ENCODE measurements around the gene ZNF138. TPM values are rescaled to one million over a fixed set of nuclear protein-coding genes. Genes with fewer than 3 reads are reported as not detected.
"Not testable (repeated sequence)": the region's sequence is repeated elsewhere in the genome, so short reads cannot be mapped to it uniquely, and the experiment has no call there.

ZNF138 gene
- total RNA-seq, 1 experiment from 2014 or later = 8.4 TPM

- no peaks in the 10 kb centered on the region for H3K4me1 ChIP-seq (replicated peaks; ENCODE audit: insufficient read depth)
- CTCF ChIA-PET = no interaction called here
- no peaks in the 10 kb centered on the region for H3F3A ChIP-seq (ENCODE audit: insufficient read depth, low read depth)
- no peak overlapping the region for H3K4me3 ChIP-seq
- no TSS peak for BruUV-seq (replicated peaks)
- no peaks in the 10 kb centered on the region for H3K9me3 ChIP-seq (ENCODE audit: insufficient read depth, low read depth)
- no peaks in the 10 kb centered on the region for H3K9me2 ChIP-seq (ENCODE audit: insufficient read depth)
- no peak for DNase-seq
- POLR2A ChIA-PET (ENCODE audit: unreplicated experiment) = no interaction called here
- TF ChIP-seq CTCF (conservative IDR thresholded peaks at IDR 0.05) (no peak), EZH2 (IDR thresholded peaks at IDR 0.05; ENCODE audit: low read depth) (no peak)
- no peak overlapping the region for H3K4me2 ChIP-seq
- H3K27me3 ChIP-seq (ENCODE audit: insufficient read depth, low read depth) = no peaks in the 10 kb centered on the region
- no peak overlapping the region for H3K27ac ChIP-seq
- H2AFZ ChIP-seq = no peak overlapping the region
- no peaks in the 10 kb centered on the region for H4K20me1 ChIP-seq (ENCODE audit: insufficient read depth)
- intact Hi-C loops (cut with micrococcal nuclease; ENCODE audit: unreplicated experiment) = no loop called here
- H3K36me3 ChIP-seq (ENCODE audit: low read depth) = no peaks in the 10 kb centered on the region
- H3K79me2 ChIP-seq (ENCODE audit: low read depth) = no peaks in the 10 kb centered on the region
These were observed 25.4 kb upstream of the ZNF138 start for GRCh38 chr7:64768824-64769223.

GRCh38 chr7:64774204-64774842 is 19.9 kb upstream of the ZNF138 start:
- H3K27ac ChIP-seq = no peak overlapping the region
- 0 out of 2 replicates have a peak, but pooled peaks cover 5% of the 10 kb centered on the region for H3K9me3 ChIP-seq (ENCODE audit: insufficient read depth, low read depth)
- no peak overlapping the region for H3K4me3 ChIP-seq
- H3F3A ChIP-seq (ENCODE audit: insufficient read depth, low read depth) = no peaks in the 10 kb centered on the region
- no TSS peak for BruUV-seq (replicated peaks)
- H3K4me2 ChIP-seq = no peak overlapping the region
- H3K79me2 ChIP-seq (ENCODE audit: low read depth) = no peaks in the 10 kb centered on the region
- H2AFZ ChIP-seq = no peak overlapping the region
- TF ChIP-seq CTCF (conservative IDR thresholded peaks at IDR 0.05) (no peak), EZH2 (IDR thresholded peaks at IDR 0.05; ENCODE audit: low read depth) (no peak)
- H4K20me1 ChIP-seq (ENCODE audit: insufficient read depth) = no peaks in the 10 kb centered on the region
- ChIA-PET CTCF (no interaction called here), POLR2A (ENCODE audit: unreplicated experiment) (no interaction called here)
- no peaks in the 10 kb centered on the region for H3K4me1 ChIP-seq (replicated peaks; ENCODE audit: insufficient read depth)
- no peak for DNase-seq
- H3K36me3 ChIP-seq (ENCODE audit: low read depth) = no peaks in the 10 kb centered on the region
- H3K27me3 ChIP-seq (ENCODE audit: insufficient read depth, low read depth) = no peaks in the 10 kb centered on the region
- H3K9me2 ChIP-seq (ENCODE audit: insufficient read depth) = no peaks in the 10 kb centered on the region
- intact Hi-C loops (cut with micrococcal nuclease; ENCODE audit: unreplicated experiment) = no loop called here

- H3K36me3 ChIP-seq (ENCODE audit: low read depth) = no peaks in the 10 kb centered on the region
- H3K4me2 ChIP-seq = no peak overlapping the region
- ChIA-PET POLR2A (ENCODE audit: unreplicated experiment) (no interaction called here), CTCF (no interaction called here)
- DNase-seq = no peak
- H3K9me2 ChIP-seq (ENCODE audit: insufficient read depth) = no peaks in the 10 kb centered on the region
- H4K20me1 ChIP-seq (ENCODE audit: insufficient read depth) = no peaks in the 10 kb centered on the region
- H3K4me3 ChIP-seq = no peak overlapping the region
- no peak for TF ChIP-seq CTCF (conservative IDR thresholded peaks at IDR 0.05)
- TF ChIP-seq EZH2 (IDR thresholded peaks at IDR 0.05; ENCODE audit: low read depth) = no peak
- no peaks in the 10 kb centered on the region for H3K79me2 ChIP-seq (ENCODE audit: low read depth)
- intact Hi-C loops (cut with micrococcal nuclease; ENCODE audit: unreplicated experiment) = no loop called here
- no peaks in the 10 kb centered on the region for H3F3A ChIP-seq (ENCODE audit: insufficient read depth, low read depth)
- BruUV-seq (replicated peaks) = no TSS peak
- 0 out of 2 replicates have a peak, but pooled peaks cover 5% of the 10 kb centered on the region for H3K9me3 ChIP-seq (ENCODE audit: insufficient read depth, low read depth)
- no peaks in the 10 kb centered on the region for H3K27me3 ChIP-seq (ENCODE audit: insufficient read depth, low read depth)
- no peak overlapping the region for H2AFZ ChIP-seq
- no peaks in the 10 kb centered on the region for H3K4me1 ChIP-seq (replicated peaks; ENCODE audit: insufficient read depth)
- no peak overlapping the region for H3K27ac ChIP-seq
These were observed 18.9 kb upstream of the ZNF138 start for GRCh38 chr7:64775289-64775688.

GRCh38 chr7:64784842-64785241 is 9.4 kb upstream of the ZNF138 start:
- POLR2A ChIA-PET (ENCODE audit: unreplicated experiment); H3K36me3 ChIP-seq (ENCODE audit: low read depth); intact Hi-C loops (cut with micrococcal nuclease; ENCODE audit: unreplicated experiment); DNase-seq; H3K27me3 ChIP-seq (ENCODE audit: insufficient read depth, low read depth); H4K20me1 ChIP-seq (ENCODE audit: insufficient read depth); H3K27ac ChIP-seq; H2AFZ ChIP-seq; BruUV-seq (replicated peaks); H3F3A ChIP-seq (ENCODE audit: insufficient read depth, low read depth); H3K9me2 ChIP-seq (ENCODE audit: insufficient read depth); H3K4me3 ChIP-seq; H3K79me2 ChIP-seq (ENCODE audit: low read depth); H3K4me1 ChIP-seq (replicated peaks; ENCODE audit: insufficient read depth); CTCF ChIA-PET; H3K4me2 ChIP-seq; H3K9me3 ChIP-seq (ENCODE audit: insufficient read depth, low read depth): not testable (repeated sequence)
